Measurements from ENCODE around the gene RAB23. TPM values are rescaled to one million over a fixed set of nuclear protein-coding genes. Genes with fewer than 3 reads are reported as not detected.

RAB23 gene
- total RNA-seq, 1 donor from 2014 or later, result 24.4 TPM

Other genes with a start within 250 kb of the RAB23 start
- 23.9 TPM for gene KIAA1586, start 175.6 kb downstream of the RAB23 start, total RNA-seq
- gene ZNF451, start 132.1 kb downstream of the RAB23 start, total RNA-seq, result 86.5 TPM
- gene BAG2, start 50.0 kb downstream of the RAB23 start, total RNA-seq, result 4.8 TPM
- gene PRIM2, start 95.3 kb upstream of the RAB23 start, total RNA-seq, result 17.2 TPM

Measured in skin of body (tissue), 1 donor.